Adrenal gland (tissue), 12 donors: Measurements from ENCODE around the gene FAM110C. TPM values are rescaled to one million over a fixed set of nuclear protein-coding genes. Genes with fewer than 3 reads are reported as not detected.

Source experiments
- DNase-seq, 7 donors: peaks; one replicate each; pipeline ENCODE4 v3.0.0-alpha.2; 2019 to 2020
- H3K27ac ChIP-seq, 5 donors: fragments of 200-600 bp; sonication (generic) in 4 of 5; 1 replicate in 3 of 5; 2 replicates in 2 of 5; pipeline versions ENCODE4 v1.5.1 to v1.8.0; 2016 to 2020; ENCODE audit warnings: mild to moderate bottlenecking in 1 of 5
- H3K27me3 ChIP-seq: fragments of 200-600 bp; 2 replicates; pipeline ENCODE4 v1.8.0; 2021
- H3K36me3 ChIP-seq, 2 donors: fragments of 200-600 bp; replicated peaks in 1 of 2; 1 replicate in 1 of 2; 2 replicates in 1 of 2; pipeline versions ENCODE4 v1.5.1 to v1.8.0; 2018 to 2022
- H3K4me1 ChIP-seq, 2 donors: fragments of 200-600 bp; replicated peaks in 1 of 2; 1 replicate in 1 of 2; 2 replicates in 1 of 2; pipeline versions ENCODE4 v1.5.1 to v1.8.0; 2018 to 2021
- H3K4me3 ChIP-seq, 4 donors: fragments of 200-600 bp; sonication (generic) in 3 of 4; one replicate each; pipeline ENCODE4 v1.5.1; 2016 to 2018
- H3K9me3 ChIP-seq, 3 donors: fragments of 200-600 bp; sonication (generic) in 1 of 3; replicated peaks in 1 of 3; 1 replicate in 2 of 3; 2 replicates in 1 of 3; pipeline versions ENCODE4 v1.5.1 to v1.8.0; 2016 to 2021
- POLR2A ChIP-seq, 2 donors: fragments of 450-650 bp; IDR thresholded peaks; one replicate each; pipeline ENCODE4 v1.6.1; 2017; ENCODE audit warnings: antibody characterized with exemption in 2 of 2, mild to moderate bottlenecking in 2 of 2, moderate library complexity in 1 of 2
- WGBS, 4 donors: extraction: QIAGEN DNeasy Blood & Tissue Kit in 2 of 4; methylation state at CpG; one replicate each; pipeline versions ENCODE4 v1.1.5 to v1.1.7; 2013 to 2017; 5-methylcytosine and 5-hydroxymethylcytosine counted together
- intact Hi-C, 2 donors: fragments of 100-400 bp; cut with DNase I; formaldehyde crosslinking; loops; one replicate each; pipeline versions ENCODE4 v1.14.1 to v1.15.0; 2022 to 2023
- polyA plus RNA-seq, 3 donors: library from polyadenylated mRNA; stranded (reverse); fragments of 200-250 nt in 2 of 3; fragments of 350-450 nt in 1 of 3; fragmentation: Illumina TruSeq in 1 of 3; extraction: RNeasy Lipid Tissue Mini Kit (QIAGEN cat#74804) in 1 of 3; gene quantifications; one replicate each; pipeline ENCODE4 v1.2.3, GENCODE V29; 2013 to 2014
- total RNA-seq, 9 donors: library from RNA; depleted of rRNA in 4 of 9; stranded (reverse); fragments of >200 nt in 4 of 9; fragments of 120-200 nt in 1 of 9; fragmentation: NEBNext Ultra II Directional in 1 of 9; extraction: Animal tissue kit (Norgen Biotek cat#: 25700) in 1 of 9; gene quantifications; one replicate each; pipeline versions ENCODE4 v1.1.0 to v1.2.4, GENCODE V29; 2013 to 2023
- TF ChIP-seq, protein P1 (sequence below), 6 experiments: fragments of 450-650 bp in 4 of 6; fragments of 200-600 bp in 2 of 6; sonication (generic) in 1 of 6; IDR thresholded peaks; 1 replicate in 5 of 6; 2 replicates in 1 of 6; pipeline versions ENCODE4 v1.5.1 to v1.8.0; 2016 to 2021; ENCODE audit warnings: antibody characterized with exemption in 6 of 6, mild to moderate bottlenecking in 2 of 6, moderate library complexity in 1 of 6
- donor health status: healthy with polysubstance abuse.
- donor health status: Bipolar disorder and iron deficiency.
- donor health status: DM: yes; HTN: yes; CAD: no.
- donor health status: DM: no; HTN: no; CAD: no.
- donor health status: DM: no; HTN: no; CAD: no.
- donor health status: DM: yes; HTN: yes; CAD: no.

Gene FAM110C
- total and polyA plus RNA-seq, 12 donors: 2.4 to 9.9 (median 7.0) TPM

DNA sequence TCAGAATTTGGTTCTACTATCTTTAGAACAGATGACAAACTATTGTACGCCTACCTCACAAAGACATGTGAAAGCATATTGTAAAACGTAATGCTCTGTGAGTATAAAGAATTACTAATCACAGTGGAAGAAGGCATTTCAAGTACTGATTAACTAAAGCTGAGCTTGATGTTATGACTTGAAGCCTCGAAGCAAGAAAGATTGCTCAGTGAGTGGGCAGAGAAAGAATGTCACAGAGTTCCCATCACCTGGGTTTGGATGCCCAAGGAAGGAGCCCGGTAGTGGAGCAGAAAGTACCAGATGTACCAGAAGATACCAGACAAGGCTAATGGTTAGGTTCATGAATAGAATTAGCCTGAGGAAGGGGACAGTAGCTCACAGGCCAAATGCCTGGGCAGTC is 39.5 kb upstream of the FAM110C start:
- Histone ChIP-seq H3K9me3 (no peaks in the 10 kb centered on the region), H3K27ac (no peak overlapping the region), H3K4me1 (peaks cover 0 to 6% of the 10 kb centered on the region in 2 donors), H3K4me3 (no peak overlapping the region), H3K36me3 (no peaks in the 10 kb centered on the region), H3K27me3 (no peaks in the 10 kb centered on the region)
- no peak for TF ChIP-seq POLR2A (IDR thresholded peaks at IDR 0.05)
- TF ChIP-seq, protein P1, sequence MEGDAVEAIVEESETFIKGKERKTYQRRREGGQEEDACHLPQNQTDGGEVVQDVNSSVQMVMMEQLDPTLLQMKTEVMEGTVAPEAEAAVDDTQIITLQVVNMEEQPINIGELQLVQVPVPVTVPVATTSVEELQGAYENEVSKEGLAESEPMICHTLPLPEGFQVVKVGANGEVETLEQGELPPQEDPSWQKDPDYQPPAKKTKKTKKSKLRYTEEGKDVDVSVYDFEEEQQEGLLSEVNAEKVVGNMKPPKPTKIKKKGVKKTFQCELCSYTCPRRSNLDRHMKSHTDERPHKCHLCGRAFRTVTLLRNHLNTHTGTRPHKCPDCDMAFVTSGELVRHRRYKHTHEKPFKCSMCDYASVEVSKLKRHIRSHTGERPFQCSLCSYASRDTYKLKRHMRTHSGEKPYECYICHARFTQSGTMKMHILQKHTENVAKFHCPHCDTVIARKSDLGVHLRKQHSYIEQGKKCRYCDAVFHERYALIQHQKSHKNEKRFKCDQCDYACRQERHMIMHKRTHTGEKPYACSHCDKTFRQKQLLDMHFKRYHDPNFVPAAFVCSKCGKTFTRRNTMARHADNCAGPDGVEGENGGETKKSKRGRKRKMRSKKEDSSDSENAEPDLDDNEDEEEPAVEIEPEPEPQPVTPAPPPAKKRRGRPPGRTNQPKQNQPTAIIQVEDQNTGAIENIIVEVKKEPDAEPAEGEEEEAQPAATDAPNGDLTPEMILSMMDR (IDR thresholded peaks at IDR 0.05): no peak
- no peak for DNase-seq
- intact Hi-C loops: no loop called here
- whole genome bisulfite sequencing, 4 donors: 85 to 93% (median 90%) methylated on average over 4 of the region's 4 CpGs

DNA sequence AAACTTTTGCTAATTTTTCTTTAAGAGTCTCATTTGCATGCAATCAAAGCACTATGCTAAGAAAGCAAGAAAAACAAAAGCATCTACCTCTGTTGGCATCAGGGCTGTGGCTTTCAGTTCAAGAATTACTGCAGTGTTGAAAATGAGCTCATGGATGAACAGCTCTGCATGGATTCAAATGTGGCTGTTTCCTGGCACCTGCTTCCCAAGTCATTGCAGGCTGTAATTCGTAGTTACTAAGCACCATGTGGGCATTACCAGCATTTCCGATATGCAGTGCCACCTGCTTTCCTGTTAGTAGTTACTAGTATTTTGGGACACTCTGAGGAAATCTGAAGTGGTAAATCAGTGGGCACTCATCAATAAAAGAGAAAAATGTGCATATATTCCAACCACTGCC is 37.8 kb upstream of the FAM110C start:
- 80 to 94% (median 85%) methylated on average over 2 of the region's 2 CpGs for WGBS, 4 donors
- Histone ChIP-seq H3K4me3 (no peak overlapping the region), H3K27ac (no peak overlapping the region), H3K9me3 (no peaks in the 10 kb centered on the region), H3K27me3 (no peaks in the 10 kb centered on the region), H3K4me1 (peaks cover 0 to 6% of the 10 kb centered on the region in 2 donors), H3K36me3 (no peaks in the 10 kb centered on the region)
- TF ChIP-seq, protein P1 (IDR thresholded peaks at IDR 0.05): no peak
- no peak for TF ChIP-seq POLR2A (IDR thresholded peaks at IDR 0.05)
- no peak for DNase-seq
- intact Hi-C loops: no loop called here

DNA sequence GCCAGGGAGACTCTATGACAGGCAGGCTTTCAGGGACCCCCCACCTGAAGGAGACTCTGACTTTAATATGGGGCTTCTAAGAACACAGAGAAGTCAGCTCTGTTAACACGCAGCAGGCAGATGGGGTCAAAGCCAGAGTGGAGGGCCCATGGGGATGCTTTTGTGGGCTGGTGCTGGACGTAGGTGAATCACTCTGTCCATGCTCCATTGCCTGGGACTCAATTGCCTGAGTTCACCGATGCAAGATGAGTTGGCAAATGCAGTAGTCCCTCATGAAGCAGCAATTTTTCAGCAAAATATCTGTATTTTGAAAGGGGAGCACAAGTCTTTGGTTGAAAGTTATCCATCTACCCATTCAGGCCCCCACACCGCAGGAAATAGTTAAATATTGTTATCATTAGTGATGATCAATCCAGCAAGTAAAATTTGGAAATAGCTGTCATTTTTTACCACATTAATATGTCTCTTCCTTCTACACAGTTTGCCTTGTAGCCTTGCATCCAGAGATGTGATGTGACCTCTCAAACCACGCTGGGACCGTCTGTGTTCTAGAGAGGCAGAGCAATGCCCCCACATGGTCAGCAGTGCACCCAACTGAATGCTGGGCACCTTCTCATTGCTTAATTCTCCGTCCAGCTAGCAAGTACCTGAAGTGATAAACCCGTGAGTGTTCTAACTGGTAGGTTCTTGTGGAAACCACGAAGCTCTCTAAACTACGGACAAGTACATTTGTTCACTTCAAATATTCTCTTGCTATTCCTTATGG is 34.8 kb upstream of the FAM110C start:
- Histone ChIP-seq H3K27ac (no peak overlapping the region), H3K4me1 (peaks cover 0 to 2% of the 10 kb centered on the region in 2 donors), H3K27me3 (no peaks in the 10 kb centered on the region), H3K9me3 (no peaks in the 10 kb centered on the region), H3K36me3 (no peaks in the 10 kb centered on the region), H3K4me3 (no peak overlapping the region)
- intact Hi-C loops: no loop called here
- 83 to 93% (median 89%) methylated on average over 10 of the region's 10 CpGs for WGBS, 4 donors
- TF ChIP-seq, protein P1 (IDR thresholded peaks at IDR 0.05): no peak
- TF ChIP-seq POLR2A (IDR thresholded peaks at IDR 0.05): no peak
- DNase-seq: no peak

DNA sequence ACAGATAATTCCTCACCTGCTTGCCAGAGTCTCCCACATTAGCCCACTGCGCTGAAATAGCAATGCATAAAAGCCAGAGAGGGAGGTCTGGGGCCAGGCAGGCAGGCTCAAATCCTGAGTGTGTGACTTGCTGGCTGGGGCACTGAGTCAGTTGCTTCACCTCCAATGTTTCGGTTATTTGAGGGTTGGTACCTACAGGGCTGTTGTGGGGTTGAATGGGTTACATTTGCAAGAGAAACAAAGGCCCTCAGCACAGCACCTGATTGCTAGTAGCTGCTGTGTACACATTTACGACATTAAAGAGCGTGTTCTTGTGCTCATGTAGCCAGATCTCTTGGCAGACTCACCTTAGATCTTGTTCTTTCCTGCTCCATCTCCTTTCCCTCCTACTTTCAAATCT is 34.1 kb upstream of the FAM110C start:
- intact Hi-C loops: no loop called here
- no peaks in the 10 kb centered on the region for H3K9me3 ChIP-seq
- no peaks in the 10 kb centered on the region for H3K36me3 ChIP-seq
- H3K4me1 ChIP-seq: no peaks in the 10 kb centered on the region
- 60 to 79% (median 69%) methylated on average over 4 of the region's 4 CpGs for WGBS, 4 donors
- no peak for TF ChIP-seq POLR2A (IDR thresholded peaks at IDR 0.05)
- TF ChIP-seq, protein P1 (IDR thresholded peaks at IDR 0.05): no peak
- H3K27me3 ChIP-seq: no peaks in the 10 kb centered on the region
- DNase-seq: no peak
- no peak overlapping the region for H3K4me3 ChIP-seq
- no peak overlapping the region for H3K27ac ChIP-seq
